Uterus (tissue), 4 donors: Measurements from ENCODE around the gene TAAR9. TPM values are rescaled to one million over a fixed set of nuclear protein-coding genes. Genes with fewer than 3 reads are reported as not detected.

Experiments used
- DNase-seq, 2 donors: peaks; one replicate each; pipeline ENCODE4 v3.0.0-alpha.2; 2019 to 2020
- H3K27ac ChIP-seq, 2 donors: fragments of 200-600 bp; sonication (generic); 1 replicate in 1 of 2; 2 replicates in 1 of 2; pipeline ENCODE4 v1.5.1; 2016 to 2018
- H3K27me3 ChIP-seq, 2 donors: fragments of 200-600 bp; sonication (generic); one replicate each; pipeline ENCODE4 v1.5.1; 2018 to 2019; ENCODE audit warnings: control low read depth in 1 of 2
- H3K36me3 ChIP-seq, 2 donors: fragments of 200-600 bp; sonication (generic); one replicate each; pipeline ENCODE4 v1.5.1; 2019; ENCODE audit warnings: control low read depth in 1 of 2
- H3K4me1 ChIP-seq, 2 donors: fragments of 200-600 bp; sonication (generic); one replicate each; pipeline ENCODE4 v1.5.1; 2018 to 2019; ENCODE audit warnings: control low read depth in 1 of 2
- H3K4me3 ChIP-seq, 2 donors: fragments of 200-600 bp; sonication (generic); 1 replicate in 1 of 2; 2 replicates in 1 of 2; pipeline ENCODE4 v1.5.1; 2018 to 2019; ENCODE audit warnings: mild to moderate bottlenecking in 1 of 2
- H3K9me3 ChIP-seq, 2 donors: fragments of 200-600 bp; sonication (generic); one replicate each; pipeline ENCODE4 v1.5.1; 2019; ENCODE audit warnings: control low read depth in 1 of 2
- POLR2A ChIP-seq, 2 donors: fragments of 450-650 bp; IDR thresholded peaks; one replicate each; pipeline ENCODE4 v1.6.1; 2016; ENCODE audit warnings: antibody characterized with exemption in 2 of 2, mild to moderate bottlenecking in 1 of 2, moderate library complexity in 1 of 2
- intact Hi-C: fragments of 100-400 bp; cut with DNase I; formaldehyde crosslinking; loops from one replicate; pipeline ENCODE4 v1.15.1; 2023; ENCODE audit warnings: low total_unique reads
- total RNA-seq, 4 donors: library from RNA; depleted of rRNA in 3 of 4; stranded (reverse); fragments of >200 nt in 3 of 4; gene quantifications; one replicate each; pipeline versions ENCODE4 v1.1.0 to v1.2.4, GENCODE V29; 2014 to 2023
- TF ChIP-seq, protein P1 (sequence below), 4 experiments: fragments of 200-600 bp in 2 of 4; fragments of 450-650 bp in 2 of 4; sonication (generic) in 2 of 4; IDR thresholded peaks; one replicate each; pipeline ENCODE4 v1.5.1; 2016 to 2019; ENCODE audit warnings: antibody characterized with exemption in 4 of 4, mild to moderate bottlenecking in 2 of 4, moderate library complexity in 1 of 4
- donor health status: DM: yes; HTN: yes; CAD: no.

Gene TAAR9
- total RNA-seq, 4 donors from 2014 or later: not detected

DNA sequence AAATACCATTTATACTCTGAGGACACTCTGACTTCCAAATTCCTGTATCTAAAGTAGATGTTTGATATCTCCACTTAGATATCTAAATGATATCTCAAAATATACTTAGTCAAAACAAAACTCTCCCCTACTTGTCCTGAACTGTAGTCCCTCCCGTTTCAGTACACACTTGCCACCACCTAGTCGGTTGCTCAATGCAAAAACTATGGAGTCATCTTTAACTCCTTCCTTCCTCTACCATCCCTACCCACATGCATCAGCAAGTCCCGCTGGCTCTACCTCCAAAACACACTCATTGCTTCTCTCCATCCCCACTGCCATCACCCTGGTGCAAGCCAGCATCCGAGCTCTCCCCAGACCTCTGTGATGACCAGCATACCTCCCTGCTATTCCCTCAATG, 38.3 kb upstream of the TAAR9 start:
- no peaks in the 10 kb centered on the region for H3K27me3 ChIP-seq
- H3K4me1 ChIP-seq: peaks cover 0 to 9% of the 10 kb centered on the region in 2 donors
- H3K4me3 ChIP-seq: no peak overlapping the region
- no peaks in the 10 kb centered on the region for H3K9me3 ChIP-seq
- DNase-seq: no peak
- no peak overlapping the region for H3K27ac ChIP-seq
- no peaks in the 10 kb centered on the region for H3K36me3 ChIP-seq
- TF ChIP-seq POLR2A (IDR thresholded peaks at IDR 0.05): no peak
- TF ChIP-seq, protein P1, sequence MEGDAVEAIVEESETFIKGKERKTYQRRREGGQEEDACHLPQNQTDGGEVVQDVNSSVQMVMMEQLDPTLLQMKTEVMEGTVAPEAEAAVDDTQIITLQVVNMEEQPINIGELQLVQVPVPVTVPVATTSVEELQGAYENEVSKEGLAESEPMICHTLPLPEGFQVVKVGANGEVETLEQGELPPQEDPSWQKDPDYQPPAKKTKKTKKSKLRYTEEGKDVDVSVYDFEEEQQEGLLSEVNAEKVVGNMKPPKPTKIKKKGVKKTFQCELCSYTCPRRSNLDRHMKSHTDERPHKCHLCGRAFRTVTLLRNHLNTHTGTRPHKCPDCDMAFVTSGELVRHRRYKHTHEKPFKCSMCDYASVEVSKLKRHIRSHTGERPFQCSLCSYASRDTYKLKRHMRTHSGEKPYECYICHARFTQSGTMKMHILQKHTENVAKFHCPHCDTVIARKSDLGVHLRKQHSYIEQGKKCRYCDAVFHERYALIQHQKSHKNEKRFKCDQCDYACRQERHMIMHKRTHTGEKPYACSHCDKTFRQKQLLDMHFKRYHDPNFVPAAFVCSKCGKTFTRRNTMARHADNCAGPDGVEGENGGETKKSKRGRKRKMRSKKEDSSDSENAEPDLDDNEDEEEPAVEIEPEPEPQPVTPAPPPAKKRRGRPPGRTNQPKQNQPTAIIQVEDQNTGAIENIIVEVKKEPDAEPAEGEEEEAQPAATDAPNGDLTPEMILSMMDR (IDR thresholded peaks at IDR 0.05): no peak
- intact Hi-C loops: no loop called here

DNA sequence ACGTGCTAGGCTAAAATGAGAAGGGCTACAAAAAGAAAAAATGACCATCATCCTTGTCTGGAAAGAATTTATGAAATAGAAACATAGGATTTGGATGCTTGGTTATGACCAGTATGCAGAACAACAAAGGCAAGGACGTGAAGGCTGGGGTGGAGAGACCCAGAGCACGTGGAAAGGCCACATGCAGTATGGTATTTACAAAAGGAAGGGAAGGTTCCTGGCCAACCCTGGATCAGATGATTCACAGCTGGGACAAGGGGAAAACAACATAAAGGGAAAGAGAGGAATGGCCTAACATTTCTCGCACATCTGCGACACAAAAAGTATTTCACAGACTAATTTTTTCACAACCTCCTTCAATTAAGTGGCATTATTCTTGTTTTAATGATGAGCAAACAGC, 33.3 kb upstream of the TAAR9 start:
- intact Hi-C loops: no loop called here
- Histone ChIP-seq H3K27me3 (no peaks in the 10 kb centered on the region), H3K9me3 (no peaks in the 10 kb centered on the region), H3K36me3 (no peaks in the 10 kb centered on the region), H3K4me3 (no peak overlapping the region), H3K4me1 (no peaks in the 10 kb centered on the region), H3K27ac (no peak overlapping the region)
- no peak for DNase-seq
- TF ChIP-seq, protein P1 (IDR thresholded peaks at IDR 0.05): no peak
- no peak for TF ChIP-seq POLR2A (IDR thresholded peaks at IDR 0.05)

DNA sequence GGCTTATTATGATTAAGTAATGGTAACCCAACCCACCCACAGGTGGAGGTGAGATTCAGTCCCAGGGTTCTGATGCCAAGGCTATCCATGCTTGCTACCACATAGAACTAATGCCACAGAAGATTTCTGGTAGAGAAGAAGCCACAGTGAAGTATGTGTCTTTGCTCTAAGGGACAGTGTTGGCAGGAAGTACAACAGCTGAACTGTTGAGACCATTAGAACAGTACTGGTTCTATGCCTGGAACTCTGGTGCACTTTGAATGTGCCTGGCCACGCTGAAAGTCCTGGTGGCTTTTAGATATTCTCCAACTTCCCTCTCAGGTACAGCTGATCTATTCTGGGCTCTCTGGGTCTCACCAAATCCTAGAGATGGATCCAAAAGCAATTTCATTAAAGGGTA, 32.9 kb upstream of the TAAR9 start:
- Histone ChIP-seq H3K27me3 (no peaks in the 10 kb centered on the region), H3K9me3 (no peaks in the 10 kb centered on the region), H3K4me1 (no peaks in the 10 kb centered on the region), H3K36me3 (no peaks in the 10 kb centered on the region), H3K4me3 (no peak overlapping the region), H3K27ac (no peak overlapping the region)
- intact Hi-C loops: no loop called here
- TF ChIP-seq POLR2A (IDR thresholded peaks at IDR 0.05): no peak
- TF ChIP-seq, protein P1 (IDR thresholded peaks at IDR 0.05): no peak
- DNase-seq: no peak

DNA sequence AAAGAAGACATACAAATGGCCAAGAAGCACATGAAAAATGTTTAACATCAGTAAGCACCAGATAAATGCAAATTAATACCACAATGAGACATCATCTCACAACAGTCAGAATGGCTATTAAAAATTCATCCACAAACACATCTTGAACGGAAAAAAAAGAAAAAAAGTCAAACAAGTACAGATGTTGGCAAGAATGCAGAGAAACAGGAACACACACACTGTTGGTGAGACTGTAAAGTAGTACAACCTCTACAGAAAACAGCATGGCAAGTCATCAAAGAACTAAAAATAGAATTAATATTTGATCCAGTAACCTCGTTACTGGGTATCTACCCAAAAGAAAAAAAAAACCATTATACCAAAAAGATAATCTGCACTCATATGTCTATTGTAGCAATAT, 31.6 kb upstream of the TAAR9 start:
- Histone ChIP-seq H3K27ac (no peak overlapping the region), H3K36me3 (no peaks in the 10 kb centered on the region), H3K9me3 (no peaks in the 10 kb centered on the region), H3K27me3 (no peaks in the 10 kb centered on the region), H3K4me1 (no peaks in the 10 kb centered on the region), H3K4me3 (no peak overlapping the region)
- no peak for DNase-seq
- intact Hi-C loops: no loop called here
- TF ChIP-seq POLR2A (IDR thresholded peaks at IDR 0.05): no peak
- TF ChIP-seq, protein P1 (IDR thresholded peaks at IDR 0.05): no peak

DNA sequence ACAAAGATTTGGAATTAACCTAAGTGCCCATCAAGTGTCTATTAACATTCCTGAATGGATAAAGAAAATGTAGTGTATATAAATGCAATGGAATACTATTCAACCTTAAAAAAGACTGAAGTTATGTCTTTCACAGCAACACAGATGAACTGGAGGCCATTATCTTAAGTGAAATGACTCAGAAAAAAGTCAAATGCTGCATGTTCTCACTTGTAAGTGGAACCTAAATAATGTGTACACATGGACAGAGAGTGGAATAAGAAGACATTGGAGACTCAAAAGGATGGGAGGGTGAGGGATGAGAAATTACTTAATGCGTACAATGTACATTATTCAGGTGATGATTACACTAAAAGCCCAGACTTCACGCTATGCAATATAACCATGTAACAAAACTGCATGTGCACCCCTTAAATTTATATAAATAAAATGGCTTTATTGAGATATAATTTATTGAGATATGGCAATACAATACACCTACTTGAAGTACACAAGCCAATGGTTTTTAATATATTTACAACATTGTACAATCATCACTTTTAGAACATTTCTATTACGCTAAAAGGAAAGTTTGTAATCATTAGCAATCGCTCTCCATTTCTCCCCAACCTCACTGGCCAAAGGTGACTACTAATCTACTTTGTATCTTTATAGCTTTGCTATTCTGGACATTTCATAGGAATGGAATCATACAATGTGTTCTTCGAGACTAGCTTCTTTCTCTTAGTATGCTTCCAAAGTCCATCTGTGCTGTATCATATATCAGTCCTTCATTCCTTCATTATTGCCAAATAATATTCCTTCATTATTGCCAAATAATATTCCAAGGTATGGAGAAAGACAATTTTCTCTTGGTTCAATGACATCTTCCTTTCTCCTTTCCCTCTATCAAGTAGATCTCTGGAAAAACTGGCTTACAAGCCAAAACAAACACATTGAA, 30.9 kb upstream of the TAAR9 start:
- Histone ChIP-seq H3K4me3 (no peak overlapping the region), H3K27me3 (no peaks in the 10 kb centered on the region), H3K27ac (no peak overlapping the region), H3K36me3 (no peaks in the 10 kb centered on the region), H3K9me3 (no peaks in the 10 kb centered on the region), H3K4me1 (no peaks in the 10 kb centered on the region)
- intact Hi-C loops: no loop called here
- no peak for DNase-seq
- TF ChIP-seq, protein P1 (IDR thresholded peaks at IDR 0.05): no peak
- TF ChIP-seq POLR2A (IDR thresholded peaks at IDR 0.05): no peak
